ENCODE measurements around the gene ANO1.

- TF ChIP-seq CTCF (IDR thresholded peaks at IDR 0.05; ENCODE audit: low read depth, low read length) (no peak), EZH2phosphoT487 (IDR thresholded peaks at IDR 0.05; ENCODE audit: low read depth) (no peak)
Measured at GRCh38 chr11:70088735-70089250, 10.7 kb downstream of the ANO1 start.

Data from OCI-LY3 (cell line).